VCaP (cell line): Measurements from ENCODE around the gene TMEM255A.
"Not testable (repeated sequence)": the region's sequence is repeated elsewhere in the genome, so short reads cannot be mapped to it uniquely, and the experiment has no call there.

Experiments
- H3K27ac ChIP-seq: fragments of 450-650 bp; 2 replicates; pipeline ENCODE4 v1.5.1; 2017
- CTCF ChIP-seq: fragments of 450-650 bp; conservative IDR thresholded peaks from 2 replicates; pipeline ENCODE4 v1.5.1; 2017; ENCODE audit warnings: mild to moderate bottlenecking, moderate library complexity

The TMEM255A gene

GRCh38 chrX:120310861-120311726, at the start of gene TMEM255A:
TMEM255A (minus strand) TSS chrX:120311461; CDS start chrX:120311309, 152 bp downstream.
- TF ChIP-seq CTCF, result no peak
- no peak within 1 kb of the TSS for H3K27ac ChIP-seq

- H3K27ac ChIP-seq, result no peak overlapping the region
- TF ChIP-seq CTCF, result no peak
Observed at GRCh38 chrX:120358737-120359456, 47.6 kb upstream of the TMEM255A start.

- H3K27ac ChIP-seq, result no peak overlapping the region
- TF ChIP-seq CTCF, result no peak
Observed at GRCh38 chrX:120357186-120357585, 45.9 kb upstream of the TMEM255A start.

GRCh38 chrX:120356084-120356483, 44.8 kb upstream of the TMEM255A start:
- TF ChIP-seq CTCF, result no peak
- H3K27ac ChIP-seq, result no peak overlapping the region

GRCh38 chrX:120350450-120351138, 39.3 kb upstream of the TMEM255A start:
- H3K27ac ChIP-seq, result no peak overlapping the region
- no peak for TF ChIP-seq CTCF

GRCh38 chrX:120344566-120344965, 33.3 kb upstream of the TMEM255A start:
- H3K27ac ChIP-seq, result not testable (repeated sequence)

- no peak for TF ChIP-seq CTCF
Observed at GRCh38 chrX:120336899-120337298, 25.6 kb upstream of the TMEM255A start.

More at GRCh38 chrX:120336899-120337298, 25.6 kb upstream of the TMEM255A start:
- no peak overlapping the region for H3K27ac ChIP-seq
